B cell (primary cell): ENCODE results near the gene USH1C. TPM values are rescaled to one million over a fixed set of nuclear protein-coding genes. Genes with fewer than 3 reads are reported as not detected.

Experiments
- ATAC-seq: fragments of 200-7000 bp; cut with Tn5 transposase; one replicate; pipeline ENCODE4 v1.10.0; 2021; ENCODE audit warnings: low read depth, mild to moderate bottlenecking, moderate number of reproducible peaks, moderate library complexity
- CTCF ChIA-PET: fragments of 350-600 bp; sonication (Branson Sonifier 250); formaldehyde crosslinking; loops from one replicate; lab custom pipeline; 2021; ENCODE audit warnings: antibody characterized with exemption, inconsistent platforms; lab: Charles Lee
- POLR2A ChIA-PET: fragments of 350-600 bp; sonication (Branson Sonifier 250); formaldehyde crosslinking; loops from one replicate; lab custom pipeline; 2021; ENCODE audit warnings: antibody characterized with exemption; lab: Charles Lee
- DNase-seq: peaks from one replicate; pipeline ENCODE4 v3.0.0; 2013
- H2AFZ ChIP-seq: 2 replicates; pipeline ENCODE4 v1.6.1; 2012; ENCODE audit warnings: mild to moderate bottlenecking, low read depth, low read length; ENCODE audit not compliant: insufficient read depth, poor library complexity, severe bottlenecking
- H3K27ac ChIP-seq, 2 donors: 1 replicate in 1 of 2; 2 replicates in 1 of 2; pipeline ENCODE4 v1.5.1; 2012 to 2013; ENCODE audit warnings: low read length in 2 of 2, mild to moderate bottlenecking in 2 of 2, moderate library complexity in 1 of 2
- H3K27me3 ChIP-seq, 4 experiments: fragments of 200-600 bp in 1 of 4; sonication (generic) in 1 of 4; replicated peaks in 1 of 4; 1 replicate in 2 of 4; 2 replicates in 2 of 4; pipeline versions ENCODE4 v1.6.1 to v1.7.0; 2013 to 2016; ENCODE audit warnings: low read length in 3 of 4, mild to moderate bottlenecking in 2 of 4, mixed read lengths in 1 of 4, moderate library complexity in 1 of 4; ENCODE audit not compliant: insufficient read depth in 4 of 4, control insufficient read depth in 3 of 4; ENCODE audit errors: control extremely low read depth in 1 of 4
- H3K36me3 ChIP-seq, 2 experiments: replicated peaks in 1 of 2; 1 replicate in 1 of 2; 2 replicates in 1 of 2; pipeline versions ENCODE4 v1.6.1 to v1.7.1; 2013; ENCODE audit warnings: low read length in 1 of 2; ENCODE audit not compliant: insufficient read depth in 2 of 2, control insufficient read depth in 1 of 2; ENCODE audit errors: control extremely low read depth in 1 of 2, extremely low read depth in 1 of 2
- H3K4me1 ChIP-seq, 2 donors: fragments of 200-600 bp in 1 of 2; sonication (generic) in 1 of 2; 1 replicate in 1 of 2; 2 replicates in 1 of 2; pipeline versions ENCODE4 v1.5.1 to v1.6.1; 2013 to 2017; ENCODE audit warnings: low read length in 2 of 2; ENCODE audit not compliant: control insufficient read depth in 2 of 2, insufficient read depth in 2 of 2
- H3K4me2 ChIP-seq: replicated peaks from 2 replicates; pipeline ENCODE3; 2012; ENCODE audit warnings: mild to moderate bottlenecking, low read depth, low read length; ENCODE audit not compliant: poor library complexity, severe bottlenecking
- H3K4me3 ChIP-seq, 5 experiments: fragments of 200-600 bp in 1 of 5; sonication (generic) in 1 of 5; 1 replicate in 3 of 5; 2 replicates in 2 of 5; pipeline versions ENCODE4 v1.5.1 to v1.7.0; 2011 to 2016; ENCODE audit warnings: low read length in 4 of 5, mild to moderate bottlenecking in 4 of 5, low read depth in 2 of 5, control low read depth in 1 of 5, moderate library complexity in 1 of 5; ENCODE audit not compliant: insufficient read depth in 1 of 5; ENCODE audit errors: control extremely low read depth in 1 of 5, extremely low read depth in 1 of 5
- H3K79me2 ChIP-seq: fragments of 200-600 bp; sonication (generic); one replicate; pipeline ENCODE4 v1.6.0; 2016; ENCODE audit warnings: low read length; ENCODE audit not compliant: control insufficient read depth, insufficient read depth
- H3K9ac ChIP-seq: fragments of 200-600 bp; sonication (generic); 2 replicates; pipeline ENCODE4 v1.6.1; 2017; ENCODE audit warnings: mild to moderate bottlenecking, low read length, moderate library complexity
- H3K9me3 ChIP-seq, 3 donors: one replicate each; pipeline versions ENCODE4 v1.6.1 to v1.7.1; 2013; ENCODE audit warnings: low read length in 2 of 3; ENCODE audit not compliant: control insufficient read depth in 2 of 3, insufficient read depth in 1 of 3; ENCODE audit errors: control extremely low read depth in 1 of 3
- H4K20me1 ChIP-seq: 2 replicates; pipeline ENCODE4 v1.6.0; 2012; ENCODE audit warnings: mild to moderate bottlenecking, low read length; ENCODE audit not compliant: insufficient read depth, control insufficient read depth, poor library complexity, severe bottlenecking
- H3K27ac Mint-ChIP-seq: one replicate; pipeline ENCODE4 v1.8.0; 2021; ENCODE audit warnings: mixed read lengths
- H3K27me3 Mint-ChIP-seq: one replicate; pipeline ENCODE4 v1.8.0; 2021; ENCODE audit warnings: mixed read lengths
- H3K4me1 Mint-ChIP-seq: one replicate; pipeline ENCODE4 v1.8.0; 2021; ENCODE audit warnings: mixed read lengths
- H3K4me3 Mint-ChIP-seq: one replicate; pipeline ENCODE4 v1.8.0; 2021; ENCODE audit warnings: mixed read lengths
- H3K9me3 Mint-ChIP-seq: one replicate; pipeline ENCODE4 v1.8.0; 2022; ENCODE audit warnings: mixed read lengths; ENCODE audit not compliant: insufficient read depth
- EZH2 ChIP-seq: IDR thresholded peaks from 2 replicates; pipeline ENCODE4 v1.6.1; 2012; ENCODE audit warnings: borderline replicate concordance, low read depth, mild to moderate bottlenecking, moderate library complexity, low read length; ENCODE audit not compliant: insufficient read depth, poor library complexity, severe bottlenecking
- WGBS: methylation state at CpG from one replicate; pipeline ENCODE4 v1.1.5; 2013; ENCODE audit warnings: missing lambda C conversion rate; ENCODE audit not compliant: insufficient coverage; 5-methylcytosine and 5-hydroxymethylcytosine counted together
- intact Hi-C: fragments of 100-400 bp; cut with micrococcal nuclease; formaldehyde crosslinking; loops from one replicate; pipeline ENCODE4 v1.10.0; 2022
- polyA plus RNA-seq: library from polyadenylated mRNA; depleted of rRNA; stranded (reverse); fragments of >200 nt; gene quantifications from 2 replicates; pipeline ENCODE4 v1.2.3, GENCODE V29; 2012
- total RNA-seq, 2 donors: library from RNA; stranded (reverse); fragments of 120-200 nt in 1 of 2; gene quantifications; 1 replicate in 1 of 2; 2 replicates in 1 of 2; pipeline versions ENCODE4 v1.2.3 to v1.2.4, GENCODE V29; 2013 to 2022
- TF ChIP-seq, protein P1 (sequence below): fragments of 200-600 bp; IDR thresholded peaks from one replicate; pipeline ENCODE4 v1.8.0; 2022; ENCODE audit warnings: antibody characterized with exemption, mild to moderate bottlenecking

Gene USH1C
- total and polyA plus RNA-seq, 2 donors (not counting 1 experiment from before 2014, with no cell fraction given) = not detected

GRCh38 chr11:17554487-17554886 is 10.3 kb upstream of the USH1C start:
- Histone ChIP-seq H2AFZ (no peak overlapping the region), H3K27me3 (no peaks in the 10 kb centered on the region), H3K36me3 (no peaks in the 10 kb centered on the region), H3K27ac (no peak overlapping the region), H3K4me2 (no peak overlapping the region), H3K4me3 (no peak overlapping the region), H4K20me1 (no peaks in the 10 kb centered on the region), H3K9ac (no peak overlapping the region), H3K79me2 (no peaks in the 10 kb centered on the region), H3K4me1 (no peaks in the 10 kb centered on the region), H3K9me3 (no peaks in the 10 kb centered on the region)
- ATAC-seq (no peak), DNase-seq (no peak)
- Mint-ChIP-seq H3K27me3 (peaks cover 31% of the 10 kb centered on the region), H3K4me3 (no peak overlapping the region), H3K4me1 (no peaks in the 10 kb centered on the region), H3K9me3 (no peaks in the 10 kb centered on the region), H3K27ac (no peak overlapping the region)
- no CpG with 5 or more reads among the region's 4 CpGs for WGBS
- POLR2A ChIA-PET = no interaction called here
- TF ChIP-seq, protein P1, sequence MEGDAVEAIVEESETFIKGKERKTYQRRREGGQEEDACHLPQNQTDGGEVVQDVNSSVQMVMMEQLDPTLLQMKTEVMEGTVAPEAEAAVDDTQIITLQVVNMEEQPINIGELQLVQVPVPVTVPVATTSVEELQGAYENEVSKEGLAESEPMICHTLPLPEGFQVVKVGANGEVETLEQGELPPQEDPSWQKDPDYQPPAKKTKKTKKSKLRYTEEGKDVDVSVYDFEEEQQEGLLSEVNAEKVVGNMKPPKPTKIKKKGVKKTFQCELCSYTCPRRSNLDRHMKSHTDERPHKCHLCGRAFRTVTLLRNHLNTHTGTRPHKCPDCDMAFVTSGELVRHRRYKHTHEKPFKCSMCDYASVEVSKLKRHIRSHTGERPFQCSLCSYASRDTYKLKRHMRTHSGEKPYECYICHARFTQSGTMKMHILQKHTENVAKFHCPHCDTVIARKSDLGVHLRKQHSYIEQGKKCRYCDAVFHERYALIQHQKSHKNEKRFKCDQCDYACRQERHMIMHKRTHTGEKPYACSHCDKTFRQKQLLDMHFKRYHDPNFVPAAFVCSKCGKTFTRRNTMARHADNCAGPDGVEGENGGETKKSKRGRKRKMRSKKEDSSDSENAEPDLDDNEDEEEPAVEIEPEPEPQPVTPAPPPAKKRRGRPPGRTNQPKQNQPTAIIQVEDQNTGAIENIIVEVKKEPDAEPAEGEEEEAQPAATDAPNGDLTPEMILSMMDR = no peak
- TF ChIP-seq EZH2 = no peak
- intact Hi-C loops = no loop called here
- CTCF ChIA-PET = no interaction called here

DNA sequence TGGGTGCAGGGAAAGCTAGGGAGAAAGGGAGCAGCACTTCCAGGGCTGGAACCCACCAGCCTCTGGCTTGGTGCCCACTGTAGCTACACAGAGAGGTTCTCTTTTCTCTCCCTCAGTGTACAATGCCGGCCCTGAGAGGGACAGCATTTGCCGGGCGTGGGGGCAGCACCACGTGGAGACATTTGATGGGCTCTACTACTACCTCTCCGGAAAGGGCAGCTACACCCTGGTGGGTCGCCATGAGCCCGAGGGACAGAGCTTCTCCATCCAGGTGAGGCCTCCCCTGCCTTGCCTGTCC is 9.0 kb upstream of the USH1C start:
- no peak for ATAC-seq
- H3K27ac Mint-ChIP-seq = no peak overlapping the region
- intact Hi-C loops = no loop called here

More for the DNA sequence above, 9.0 kb upstream of the USH1C start:
- H3K4me1 Mint-ChIP-seq = no peaks in the 10 kb centered on the region
- Histone ChIP-seq H3K79me2 (no peaks in the 10 kb centered on the region), H3K4me1 (no peaks in the 10 kb centered on the region), H4K20me1 (no peaks in the 10 kb centered on the region), H3K36me3 (no peaks in the 10 kb centered on the region), H2AFZ (no peak overlapping the region), H3K4me2 (no peak overlapping the region), H3K9ac (no peak overlapping the region), H3K27ac (no peak overlapping the region), H3K9me3 (no peaks in the 10 kb centered on the region), H3K27me3 (peaks cover 0 to under 1% (median 0%) of the 10 kb centered on the region in 4 experiments), H3K4me3 (no peak overlapping the region)
- 91% methylated on average over 7 of the region's 7 CpGs for WGBS
- CTCF ChIA-PET = no interaction called here
- POLR2A ChIA-PET = no interaction called here
- no peak for TF ChIP-seq EZH2
- TF ChIP-seq, protein P1 = no peak
- DNase-seq = no peak
- H3K4me3 Mint-ChIP-seq = no peak overlapping the region
- no peaks in the 10 kb centered on the region for H3K9me3 Mint-ChIP-seq
- peaks cover 33% of the 10 kb centered on the region for H3K27me3 Mint-ChIP-seq
